GM11168 (cell line): ENCODE results near the gene OFD1.

Source experiments
- in situ Hi-C: fragments of 300-500 bp; cut with MboI; formaldehyde crosslinking; loops from one replicate; pipeline ENCODE4 v1.12.0; 2022; ENCODE audit warnings: low sequenced_read_pairs; ENCODE audit not compliant: unreplicated experiment

Gene OFD1

GRCh38 chrX:13748486-13748885 is 13.9 kb downstream of the OFD1 start:
- in situ Hi-C loops: loop anchor here (5.0 kb wide), 1 partner anchor 91 kb away; no protein-coding TSS in a partner anchor

GRCh38 chrX:13750204-13750603 is 15.7 kb downstream of the OFD1 start:
- in situ Hi-C loops: no loop called here

- in situ Hi-C loops: no loop called here
Measured at GRCh38 chrX:13750812-13751211, 16.3 kb downstream of the OFD1 start.

GRCh38 chrX:13752141-13752540 is 17.6 kb downstream of the OFD1 start:
- in situ Hi-C loops: no loop called here

GRCh38 chrX:13752646-13753045 is 18.1 kb downstream of the OFD1 start:
- in situ Hi-C loops: no loop called here

- in situ Hi-C loops: no loop called here
Measured at GRCh38 chrX:13754765-13755164, 20.2 kb downstream of the OFD1 start.

- in situ Hi-C loops: no loop called here
Measured at GRCh38 chrX:13755254-13755653, 20.7 kb downstream of the OFD1 start.

GRCh38 chrX:13756381-13756780 is 21.8 kb downstream of the OFD1 start:
- in situ Hi-C loops: no loop called here

GRCh38 chrX:13759152-13759718 is 24.7 kb downstream of the OFD1 start:
- in situ Hi-C loops: no loop called here

GRCh38 chrX:13760426-13760825 is 25.9 kb downstream of the OFD1 start:
- in situ Hi-C loops: loop anchor here (10.0 kb wide), 1 partner anchor 264 kb away; the partner anchor contains the start of gene GEMIN8

- in situ Hi-C loops: loop anchor here (10.0 kb wide), 1 partner anchor 263 kb away; the partner anchor contains the start of gene GEMIN8
Measured at GRCh38 chrX:13761606-13762414, 27.3 kb downstream of the OFD1 start.

GRCh38 chrX:13763489-13763888 is 28.9 kb downstream of the OFD1 start:
- in situ Hi-C loops: loop anchor here (10.0 kb wide), 1 partner anchor 261 kb away; the partner anchor contains the start of gene GEMIN8

GRCh38 chrX:13764281-13764680 is 29.7 kb downstream of the OFD1 start:
- in situ Hi-C loops: loop anchor here (10.0 kb wide), 1 partner anchor 261 kb away; the partner anchor contains the start of gene GEMIN8

- in situ Hi-C loops: loop anchor here (10.0 kb wide), 1 partner anchor 260 kb away; the partner anchor contains the start of gene GEMIN8
Measured at GRCh38 chrX:13764765-13765164, 30.2 kb downstream of the OFD1 start.

- in situ Hi-C loops: loop anchor here (10.0 kb wide), 1 partner anchor 256 kb away; the partner anchor contains the start of gene GEMIN8
Measured at GRCh38 chrX:13768939-13769338, 34.4 kb downstream of the OFD1 start.

GRCh38 chrX:13770013-13770535 is 35.5 kb downstream of the OFD1 start:
- in situ Hi-C loops: no loop called here

- in situ Hi-C loops: no loop called here
Measured at GRCh38 chrX:13774696-13775095, 40.1 kb downstream of the OFD1 start.

- in situ Hi-C loops: no loop called here
Measured at GRCh38 chrX:13775837-13776236, 41.3 kb downstream of the OFD1 start.

GRCh38 chrX:13776387-13776786 is 41.8 kb downstream of the OFD1 start:
- in situ Hi-C loops: no loop called here

- in situ Hi-C loops: no loop called here
Measured at GRCh38 chrX:13778916-13779315, 44.4 kb downstream of the OFD1 start.

- in situ Hi-C loops: no loop called here
Measured at GRCh38 chrX:13780868-13781427, 46.4 kb downstream of the OFD1 start.
